ENCODE data around the gene PPARD.
"Not testable (repeated sequence)": the region's sequence is repeated elsewhere in the genome, so short reads cannot be mapped to it uniquely, and the experiment has no call there.

PPARD gene

GRCh38 chr6:35378261-35378660 lies 35.9 kb downstream of the PPARD start:
- DNase-seq (ENCODE audit: low read depth in 2 of 2): no peak

GRCh38 chr6:35381132-35381531 lies 38.8 kb downstream of the PPARD start:
- DNase-seq (ENCODE audit: low read depth in 2 of 2): no peak

GRCh38 chr6:35382015-35382414 lies 39.7 kb downstream of the PPARD start:
- no peak for DNase-seq (ENCODE audit: low read depth in 2 of 2)

- no peak for DNase-seq (ENCODE audit: low read depth in 2 of 2)
Observed at GRCh38 chr6:35385457-35386202, 43.3 kb downstream of the PPARD start.

- DNase-seq (ENCODE audit: low read depth in 2 of 2): no peak
Observed at GRCh38 chr6:35386989-35387388, 44.6 kb downstream of the PPARD start.

GRCh38 chr6:35388030-35388429 lies 45.7 kb downstream of the PPARD start:
- DNase-seq (ENCODE audit: low read depth in 2 of 2): no peak

GRCh38 chr6:35388772-35389352 lies 46.5 kb downstream of the PPARD start:
- no peak for DNase-seq (ENCODE audit: low read depth in 2 of 2)

GRCh38 chr6:35389386-35389785 lies 47.0 kb downstream of the PPARD start:
- DNase-seq (ENCODE audit: low read depth in 2 of 2): not testable (repeated sequence)

GRCh38 chr6:35391240-35391968 lies 49.0 kb downstream of the PPARD start:
- DNase-seq (ENCODE audit: low read depth in 2 of 2): no peak

GRCh38 chr6:35392111-35392702 lies 49.8 kb downstream of the PPARD start:
- no peak for DNase-seq (ENCODE audit: low read depth in 2 of 2)

GRCh38 chr6:35392773-35393672 lies 50.7 kb downstream of the PPARD start:
- no peak for DNase-seq (ENCODE audit: low read depth in 2 of 2)

GRCh38 chr6:35396991-35397390 lies 54.6 kb downstream of the PPARD start:
- no peak for DNase-seq (ENCODE audit: low read depth in 2 of 2)

GRCh38 chr6:35397806-35398418 lies 55.6 kb downstream of the PPARD start:
- DNase-seq (ENCODE audit: low read depth in 2 of 2): no peak

- no peak for DNase-seq (ENCODE audit: low read depth in 2 of 2)
Observed at GRCh38 chr6:35398526-35398925, 56.2 kb downstream of the PPARD start.

- DNase-seq (ENCODE audit: low read depth in 2 of 2): no peak
Observed at GRCh38 chr6:35400111-35400510, 57.8 kb downstream of the PPARD start.

GRCh38 chr6:35400901-35401311 lies 58.5 kb downstream of the PPARD start:
- no peak for DNase-seq (ENCODE audit: low read depth in 2 of 2)

GRCh38 chr6:35401514-35401913 lies 59.2 kb downstream of the PPARD start:
- DNase-seq (ENCODE audit: low read depth in 2 of 2): no peak

GRCh38 chr6:35402136-35402855 lies 59.9 kb downstream of the PPARD start:
- no peak for DNase-seq (ENCODE audit: low read depth in 2 of 2)

- DNase-seq (ENCODE audit: low read depth in 2 of 2): no peak
Observed at GRCh38 chr6:35402856-35403191, 60.5 kb downstream of the PPARD start.

All from stimulated activated CD8-positive, alpha-beta memory T cell treated with anti-CD3 and anti-CD28 coated beads, Interleukin-2, amount 100 ng/mL, for 1 hour (primary cell).